Measurements from ENCODE around the gene FNBP1L. TPM values are rescaled to one million over a fixed set of nuclear protein-coding genes. Genes with fewer than 3 reads are reported as not detected.
A peak's percentile ranks its signal among the peaks of the same experiment; 100 is the strongest.

Gene FNBP1L
- total RNA-seq, 1 experiment from 2014 or later: 119 TPM

DNA sequence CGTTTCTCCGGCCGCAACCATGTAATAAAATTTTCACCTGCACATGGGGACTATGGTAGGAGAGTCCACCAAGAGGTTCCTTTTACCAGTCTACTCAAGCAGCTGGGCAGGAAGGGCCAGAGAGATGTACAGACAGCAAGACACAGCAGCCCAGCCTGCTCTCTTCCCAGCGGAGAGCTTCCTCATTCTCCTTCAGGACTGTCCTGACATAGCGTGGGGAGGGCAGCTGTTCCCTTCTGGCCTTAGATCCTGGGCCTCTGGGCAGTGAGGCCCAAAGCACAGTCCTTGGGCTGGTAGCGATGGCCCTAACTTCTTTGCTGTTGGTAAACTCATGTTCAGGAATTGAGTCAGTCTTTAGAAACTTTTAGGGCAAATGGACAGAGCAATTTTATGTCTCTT lies 144.6 kb downstream of the FNBP1L start:
- no peak overlapping the region for H3K4ac ChIP-seq (ENCODE audit: low read depth, low read length)
- H2BK15ac ChIP-seq (ENCODE audit: low read depth, low read length): no peak overlapping the region
- no peak overlapping the region for H3K23ac ChIP-seq (ENCODE audit: insufficient read length, low read depth, low read length)
- no peaks in the 10 kb centered on the region for H3K23me2 ChIP-seq (ENCODE audit: insufficient read length, low read depth, low read length, poor library complexity, severe bottlenecking)
- TF ChIP-seq, protein P1, sequence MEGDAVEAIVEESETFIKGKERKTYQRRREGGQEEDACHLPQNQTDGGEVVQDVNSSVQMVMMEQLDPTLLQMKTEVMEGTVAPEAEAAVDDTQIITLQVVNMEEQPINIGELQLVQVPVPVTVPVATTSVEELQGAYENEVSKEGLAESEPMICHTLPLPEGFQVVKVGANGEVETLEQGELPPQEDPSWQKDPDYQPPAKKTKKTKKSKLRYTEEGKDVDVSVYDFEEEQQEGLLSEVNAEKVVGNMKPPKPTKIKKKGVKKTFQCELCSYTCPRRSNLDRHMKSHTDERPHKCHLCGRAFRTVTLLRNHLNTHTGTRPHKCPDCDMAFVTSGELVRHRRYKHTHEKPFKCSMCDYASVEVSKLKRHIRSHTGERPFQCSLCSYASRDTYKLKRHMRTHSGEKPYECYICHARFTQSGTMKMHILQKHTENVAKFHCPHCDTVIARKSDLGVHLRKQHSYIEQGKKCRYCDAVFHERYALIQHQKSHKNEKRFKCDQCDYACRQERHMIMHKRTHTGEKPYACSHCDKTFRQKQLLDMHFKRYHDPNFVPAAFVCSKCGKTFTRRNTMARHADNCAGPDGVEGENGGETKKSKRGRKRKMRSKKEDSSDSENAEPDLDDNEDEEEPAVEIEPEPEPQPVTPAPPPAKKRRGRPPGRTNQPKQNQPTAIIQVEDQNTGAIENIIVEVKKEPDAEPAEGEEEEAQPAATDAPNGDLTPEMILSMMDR (conservative IDR thresholded peaks at IDR 0.05): no peak
- no peaks in the 10 kb centered on the region for H3K79me2 ChIP-seq (ENCODE audit: insufficient read depth, low read length)
- no peak overlapping the region for H3T11ph ChIP-seq (ENCODE audit: low read length)
- peaks cover 14% of the 10 kb centered on the region for H3K4me1 ChIP-seq (ENCODE audit: insufficient read depth, low read length)
- H3K9ac ChIP-seq (ENCODE audit: extremely low read depth, insufficient read length, low read length): no peak overlapping the region
- peaks cover 8 to 21% (median 14%) of the 10 kb centered on the region in 3 experiments for H3K36me3 Mint-ChIP-seq (ENCODE audit: insufficient read depth in 1 of 3, low read depth in 3 of 3)
- H3K27me3 Mint-ChIP-seq (ENCODE audit: low read depth): no peaks in the 10 kb centered on the region
- H3K9me3 Mint-ChIP-seq: no peaks in the 10 kb centered on the region
- H4K5ac ChIP-seq (ENCODE audit: insufficient read length, low read depth, low read length): no peak overlapping the region
- no peak overlapping the region for H2BK12ac ChIP-seq (ENCODE audit: insufficient read length, low read depth, low read length)
- no peak overlapping the region for H2AK5ac ChIP-seq (ENCODE audit: insufficient read length, low read length)
- H4K8ac ChIP-seq (replicated peaks; ENCODE audit: insufficient read length, low read depth, low read length): no peak overlapping the region
- peak overlapping the region in 2 of 3 experiments; percentile 73 to 78; a peak in 3 of 7 replicates for H3K27ac Mint-ChIP-seq
- H3K4me2 ChIP-seq (ENCODE audit: insufficient read depth, insufficient read length, low read length): no peak overlapping the region
- H3K4me1 Mint-ChIP-seq: peaks cover 34 to 43% of the 10 kb centered on the region in 2 experiments
- WGBS (ENCODE audit: extremely low coverage, insufficient read length, low lambda C conversion rate): no CpG with 5 or more reads among the region's 6 CpGs
- H3K9me3 ChIP-seq (ENCODE audit: control insufficient read depth, low read depth, low read length): no peaks in the 10 kb centered on the region
- H3K79me1 ChIP-seq (ENCODE audit: insufficient read depth, low read depth, low read length, poor library complexity, severe bottlenecking): no peaks in the 10 kb centered on the region
- no peak overlapping the region for H2BK120ac ChIP-seq (ENCODE audit: low read depth, low read length, poor library complexity, severe bottlenecking)
- H4K20me1 ChIP-seq (ENCODE audit: control insufficient read depth, insufficient read depth, insufficient read length): no peaks in the 10 kb centered on the region
- H3K27ac ChIP-seq (ENCODE audit: insufficient read length, low read depth, low read length): no peak overlapping the region
- H3K18ac ChIP-seq (ENCODE audit: insufficient read length, low read depth, low read length): no peak overlapping the region
- H2AFZ ChIP-seq (ENCODE audit: low read length): no peak overlapping the region
- no peak overlapping the region for H4K91ac ChIP-seq (ENCODE audit: insufficient read length, low read depth, low read length)
- no peaks in the 10 kb centered on the region for H3K27me3 ChIP-seq (ENCODE audit: insufficient read depth, low read length)
- H2BK5ac ChIP-seq (ENCODE audit: insufficient read length, low read length): no peak overlapping the region
- DNase-seq: no peak
- H3K4me3 Mint-ChIP-seq: no peak overlapping the region
- no peak overlapping the region for H2BK20ac ChIP-seq (ENCODE audit: low read depth, low read length, poor library complexity, severe bottlenecking)
- no peak overlapping the region for H3K56ac ChIP-seq (ENCODE audit: insufficient read length, low read depth, low read length)
- H3K14ac ChIP-seq (ENCODE audit: insufficient read depth, low read length): no peak overlapping the region; the same call in 1 of the 2 replicates
